Lower leg skin (tissue), 4 donors: ENCODE results near the gene EMC9. TPM values are rescaled to one million over a fixed set of nuclear protein-coding genes. Genes with fewer than 3 reads are reported as not detected.

ENCODE experiments used
- DNase-seq, 2 donors: peaks; one replicate each; pipeline ENCODE4 v3.0.0-alpha.2; 2019; ENCODE audit warnings: low spot score in 2 of 2
- H3K4me3 ChIP-seq: fragments of 200-600 bp; sonication (generic); 2 replicates; pipeline ENCODE4 v1.5.1; 2017; ENCODE audit warnings: mild to moderate bottlenecking, low read depth; ENCODE audit not compliant: poor library complexity, severe bottlenecking
- CTCF ChIP-seq, 3 donors: fragments of 450-650 bp; IDR thresholded peaks; one replicate each; pipeline ENCODE4 v1.5.1; 2016; ENCODE audit warnings: antibody characterized with exemption in 3 of 3, mild to moderate bottlenecking in 3 of 3, moderate library complexity in 2 of 3
- POLR2A ChIP-seq, 2 donors: fragments of 450-650 bp; IDR thresholded peaks; one replicate each; pipeline ENCODE4 v1.6.1; 2016 to 2017; ENCODE audit warnings: antibody characterized with exemption in 2 of 2, mild to moderate bottlenecking in 1 of 2, moderate library complexity in 1 of 2
- WGBS, 2 donors: methylation state at CpG; one replicate each; pipeline ENCODE4 v1.1.5; 2018; 5-methylcytosine and 5-hydroxymethylcytosine counted together
- intact Hi-C: fragments of 100-400 bp; cut with DNase I; formaldehyde crosslinking; loops from one replicate; pipeline ENCODE4 v1.15.0; 2023; ENCODE audit warnings: low total_unique reads
- total RNA-seq, 4 donors: library from RNA; depleted of rRNA; stranded (reverse); fragments of >200 nt; gene quantifications; one replicate each; pipeline ENCODE4 v1.1.0, GENCODE V29; 2016

Gene EMC9
- total RNA-seq, 4 donors from 2014 or later: 13.3 to 21.8 (median 20.6) TPM

GRCh38 chr14:24133735-24134134 is 7.7 kb downstream of the EMC9 start:
- DNase-seq: no peak
- intact Hi-C loops: no loop called here
- H3K4me3 ChIP-seq: no peak overlapping the region
- TF ChIP-seq CTCF (IDR thresholded peaks at IDR 0.05): no peak
- no peak for TF ChIP-seq POLR2A (IDR thresholded peaks at IDR 0.05)
- WGBS, 2 donors: 93 to 98% methylated on average over 1 of the region's 1 CpG

DNA sequence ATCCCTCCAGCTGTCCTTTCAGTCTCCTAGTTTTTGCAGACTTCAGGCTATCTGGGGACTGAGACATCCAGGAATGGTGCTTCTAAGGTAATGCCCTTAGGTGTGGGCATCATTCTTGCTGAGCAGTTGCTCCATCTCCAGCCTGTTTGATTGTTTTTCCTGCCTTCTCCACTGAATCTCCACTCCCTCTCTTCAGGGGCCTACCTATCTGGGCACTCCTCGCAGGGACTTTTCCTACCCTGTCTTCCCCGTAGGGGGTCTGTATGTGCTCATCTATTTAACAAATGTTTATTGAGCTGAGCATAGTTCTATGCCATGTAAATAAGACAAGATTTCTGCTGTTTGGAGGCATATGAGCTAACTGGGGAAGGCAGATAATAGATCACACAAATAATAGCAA is 8.4 kb downstream of the EMC9 start:
- intact Hi-C loops: no loop called here
- no peak for DNase-seq
- WGBS, 2 donors: 94% methylated on average over 2 of the region's 2 CpGs
- TF ChIP-seq CTCF (IDR thresholded peaks at IDR 0.05): no peak
- no peak for TF ChIP-seq POLR2A (IDR thresholded peaks at IDR 0.05)
- no peak overlapping the region for H3K4me3 ChIP-seq

DNA sequence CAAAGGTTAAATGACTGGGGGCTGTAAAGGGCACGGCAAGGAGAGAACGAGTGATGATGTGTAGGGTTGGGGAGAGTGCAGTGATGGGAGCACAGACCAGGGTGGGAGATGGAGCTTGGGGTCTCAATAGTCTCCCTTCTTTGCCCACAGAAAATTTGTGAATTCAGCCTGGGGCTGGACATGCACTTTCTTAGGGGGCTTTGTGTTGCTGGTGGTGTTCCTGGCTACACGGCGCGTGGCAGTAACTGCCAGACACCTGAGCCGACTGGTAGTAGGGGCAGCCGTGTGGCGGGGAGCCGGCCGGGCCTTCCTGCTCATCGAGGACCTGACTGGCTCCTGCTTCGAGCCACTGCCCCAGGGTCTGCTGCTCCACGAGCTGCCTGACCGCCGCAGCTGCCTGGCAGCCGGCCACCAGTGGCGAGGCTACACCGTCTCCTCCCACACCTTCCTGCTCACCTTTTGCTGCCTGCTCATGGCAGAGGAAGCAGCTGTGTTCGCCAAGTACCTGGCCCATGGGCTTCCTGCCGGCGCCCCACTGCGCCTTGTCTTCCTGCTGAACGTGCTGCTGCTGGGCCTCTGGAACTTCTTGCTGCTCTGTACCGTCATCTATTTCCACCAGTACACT is 9.2 kb downstream of the EMC9 start:
- TF ChIP-seq CTCF (IDR thresholded peaks at IDR 0.05): no peak
- no peak for TF ChIP-seq POLR2A (IDR thresholded peaks at IDR 0.05)
- intact Hi-C loops: no loop called here
- DNase-seq: no peak
- 48 to 58% methylated on average over 16 to 24 of the region's 24 CpGs for WGBS, 2 donors
- H3K4me3 ChIP-seq: no peak overlapping the region

DNA sequence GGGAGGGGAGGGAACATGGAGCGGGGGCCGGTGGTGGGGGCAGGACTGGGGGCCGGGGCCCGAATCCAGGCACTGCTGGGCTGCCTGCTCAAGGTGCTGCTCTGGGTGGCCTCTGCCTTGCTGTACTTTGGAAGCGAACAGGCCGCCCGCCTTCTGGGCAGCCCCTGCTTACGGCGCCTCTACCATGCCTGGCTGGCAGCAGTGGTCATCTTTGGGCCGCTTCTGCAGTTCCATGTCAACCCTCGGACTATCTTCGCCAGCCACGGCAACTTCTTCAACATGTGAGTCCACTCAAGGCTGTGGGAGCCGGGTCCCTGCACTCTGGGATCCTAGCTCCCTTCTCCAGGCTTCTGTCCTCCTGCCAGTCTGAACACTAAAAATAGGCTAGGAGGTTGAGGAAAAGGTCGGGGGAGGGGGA is 9.8 kb downstream of the EMC9 start:
- no peak for DNase-seq
- 78 to 83% methylated on average over 15 of the region's 15 CpGs for WGBS, 2 donors
- no peak for TF ChIP-seq CTCF (IDR thresholded peaks at IDR 0.05)
- TF ChIP-seq POLR2A (IDR thresholded peaks at IDR 0.05): no peak
- H3K4me3 ChIP-seq: no peak overlapping the region
- intact Hi-C loops: no loop called here

GRCh38 chr14:24130717-24131548 is 10.5 kb downstream of the EMC9 start:
- intact Hi-C loops: no loop called here
- no peak for DNase-seq
- TF ChIP-seq CTCF (IDR thresholded peaks at IDR 0.05) (no peak), POLR2A (IDR thresholded peaks at IDR 0.05) (no peak)
- H3K4me3 ChIP-seq: no peak overlapping the region
- 66 to 71% methylated on average over 6 to 7 of the region's 7 CpGs for WGBS, 2 donors
